Esophagus squamous epithelium (tissue), 5 donors: ENCODE results near the gene ADAMTS5. TPM values are rescaled to one million over a fixed set of nuclear protein-coding genes. Genes with fewer than 3 reads are reported as not detected.

Experiments used
- DNase-seq: peaks from one replicate; lab custom pipeline; 2025; lab: John Stamatoyannopoulos, UW
- H3K27ac ChIP-seq, 4 donors: fragments of 200-600 bp; sonication (generic); one replicate each; pipeline ENCODE4 v1.5.1; 2016 to 2019; ENCODE audit warnings: mild to moderate bottlenecking in 1 of 4
- H3K27me3 ChIP-seq, 4 donors: fragments of 200-600 bp; sonication (generic); 1 replicate in 3 of 4; 2 replicates in 1 of 4; pipeline versions ENCODE4 v1.5.1 to v1.6.0; 2017 to 2021; ENCODE audit warnings: antibody characterized with exemption in 1 of 4
- H3K36me3 ChIP-seq, 3 donors: fragments of 200-600 bp; sonication (generic); one replicate each; pipeline ENCODE4 v1.5.1; 2016 to 2019
- H3K4me1 ChIP-seq, 3 donors: fragments of 200-600 bp; sonication (generic); one replicate each; pipeline ENCODE4 v1.5.1; 2017 to 2019
- H3K4me3 ChIP-seq, 4 donors: fragments of 200-600 bp; sonication (generic); 1 replicate in 3 of 4; 2 replicates in 1 of 4; pipeline ENCODE4 v1.5.1; 2016 to 2019; ENCODE audit warnings: mild to moderate bottlenecking in 2 of 4, moderate library complexity in 1 of 4
- H3K9me3 ChIP-seq, 3 donors: fragments of 200-600 bp; sonication (generic); one replicate each; pipeline ENCODE4 v1.5.1; 2016 to 2019
- CTCF ChIP-seq, 6 experiments: fragments of 450-650 bp in 4 of 6; fragments of 200-600 bp in 2 of 6; sonication (generic) in 2 of 6; IDR thresholded peaks; one replicate each; pipeline ENCODE4 v1.5.1; 2016 to 2019; ENCODE audit warnings: antibody characterized with exemption in 6 of 6, mild to moderate bottlenecking in 4 of 6, moderate library complexity in 4 of 6
- POLR2A ChIP-seq, 4 donors: fragments of 450-650 bp; IDR thresholded peaks; one replicate each; pipeline ENCODE4 v1.6.1; 2017; ENCODE audit warnings: antibody characterized with exemption in 4 of 4, mild to moderate bottlenecking in 4 of 4, moderate library complexity in 3 of 4
- WGBS, 2 donors: methylation state at CpG; one replicate each; pipeline ENCODE4 v1.1.5; 2018; 5-methylcytosine and 5-hydroxymethylcytosine counted together
- intact Hi-C: fragments of 100-400 bp; cut with DNase I; formaldehyde crosslinking; loops from one replicate; pipeline ENCODE4 v1.15.0; 2022
- total RNA-seq, 4 donors: library from RNA; depleted of rRNA; stranded (reverse); fragments of >200 nt; gene quantifications; one replicate each; pipeline ENCODE4 v1.1.0, GENCODE V29; 2016
- donor health status: DM: yes; HTN: yes; CAD: no.

Gene ADAMTS5
- total RNA-seq, 4 donors from 2014 or later: 1.1 to 24.8 (median 9.1) TPM

GRCh38 chr21:26918323-26919079, 48.4 kb downstream of the ADAMTS5 start:
- DNase-seq: no peak
- WGBS, 2 donors: 74 to 79% methylated on average over 8 of the region's 8 CpGs
- Histone ChIP-seq H3K36me3 (no peaks in the 10 kb centered on the region), H3K27me3 (no peaks in the 10 kb centered on the region), H3K4me3 (no peak overlapping the region), H3K4me1 (no peaks in the 10 kb centered on the region), H3K27ac (no peak overlapping the region), H3K9me3 (no peaks in the 10 kb centered on the region)
- TF ChIP-seq POLR2A (IDR thresholded peaks at IDR 0.05): no peak
- no peak for TF ChIP-seq CTCF (IDR thresholded peaks at IDR 0.05)
- intact Hi-C loops: no loop called here

GRCh38 chr21:26916799-26917198, 50.1 kb downstream of the ADAMTS5 start:
- H3K27me3 ChIP-seq: no peaks in the 10 kb centered on the region
- WGBS, 2 donors: 88 to 100% methylated on average over 2 of the region's 2 CpGs
- no peak for TF ChIP-seq CTCF (IDR thresholded peaks at IDR 0.05)
- no peak for TF ChIP-seq POLR2A (IDR thresholded peaks at IDR 0.05)
- no peaks in the 10 kb centered on the region for H3K36me3 ChIP-seq
- H3K4me1 ChIP-seq: no peaks in the 10 kb centered on the region
- intact Hi-C loops: no loop called here
- no peaks in the 10 kb centered on the region for H3K9me3 ChIP-seq
- DNase-seq: no peak
- H3K27ac ChIP-seq: no peak overlapping the region
- H3K4me3 ChIP-seq: no peak overlapping the region

- Histone ChIP-seq H3K4me1 (no peaks in the 10 kb centered on the region), H3K27me3 (no peaks in the 10 kb centered on the region), H3K27ac (no peak overlapping the region), H3K4me3 (no peak overlapping the region), H3K36me3 (no peaks in the 10 kb centered on the region), H3K9me3 (no peaks in the 10 kb centered on the region)
- no peak for DNase-seq
- intact Hi-C loops: no loop called here
- TF ChIP-seq POLR2A (IDR thresholded peaks at IDR 0.05) (no peak), CTCF (IDR thresholded peaks at IDR 0.05) (no peak)
Observed at GRCh38 chr21:26914557-26914956, 52.3 kb downstream of the ADAMTS5 start.

GRCh38 chr21:26912466-26912865, 54.4 kb downstream of the ADAMTS5 start:
- H3K4me3 ChIP-seq: no peak overlapping the region
- H3K27me3 ChIP-seq: no peaks in the 10 kb centered on the region
- H3K36me3 ChIP-seq: no peaks in the 10 kb centered on the region
- H3K4me1 ChIP-seq: no peaks in the 10 kb centered on the region
- no peak for TF ChIP-seq CTCF (IDR thresholded peaks at IDR 0.05)
- no peak for TF ChIP-seq POLR2A (IDR thresholded peaks at IDR 0.05)
- intact Hi-C loops: no loop called here
- WGBS, 2 donors: 83 to 84% methylated on average over 1 of the region's 1 CpG
- no peak overlapping the region for H3K27ac ChIP-seq
- no peak for DNase-seq
- H3K9me3 ChIP-seq: no peaks in the 10 kb centered on the region

- 64 to 70% methylated on average over 3 of the region's 3 CpGs for WGBS, 2 donors
- no peak overlapping the region for H3K27ac ChIP-seq
- no peak for DNase-seq
- H3K27me3 ChIP-seq: no peaks in the 10 kb centered on the region
- TF ChIP-seq POLR2A (IDR thresholded peaks at IDR 0.05) (no peak), CTCF (IDR thresholded peaks at IDR 0.05) (no peak)
- no peaks in the 10 kb centered on the region for H3K9me3 ChIP-seq
- no peaks in the 10 kb centered on the region for H3K36me3 ChIP-seq
- intact Hi-C loops: no loop called here
- H3K4me3 ChIP-seq: no peak overlapping the region
- no peaks in the 10 kb centered on the region for H3K4me1 ChIP-seq
Observed at GRCh38 chr21:26909972-26910371, 56.9 kb downstream of the ADAMTS5 start.
